ENCODE data around the gene TIMM44. TPM values are rescaled to one million over a fixed set of nuclear protein-coding genes. Genes with fewer than 3 reads are reported as not detected.
A peak's percentile ranks its signal among the peaks of the same experiment; 100 is the strongest.

Gene TIMM44
- total RNA-seq, 1 experiment from 2014 or later = 57.8 TPM

DNA sequence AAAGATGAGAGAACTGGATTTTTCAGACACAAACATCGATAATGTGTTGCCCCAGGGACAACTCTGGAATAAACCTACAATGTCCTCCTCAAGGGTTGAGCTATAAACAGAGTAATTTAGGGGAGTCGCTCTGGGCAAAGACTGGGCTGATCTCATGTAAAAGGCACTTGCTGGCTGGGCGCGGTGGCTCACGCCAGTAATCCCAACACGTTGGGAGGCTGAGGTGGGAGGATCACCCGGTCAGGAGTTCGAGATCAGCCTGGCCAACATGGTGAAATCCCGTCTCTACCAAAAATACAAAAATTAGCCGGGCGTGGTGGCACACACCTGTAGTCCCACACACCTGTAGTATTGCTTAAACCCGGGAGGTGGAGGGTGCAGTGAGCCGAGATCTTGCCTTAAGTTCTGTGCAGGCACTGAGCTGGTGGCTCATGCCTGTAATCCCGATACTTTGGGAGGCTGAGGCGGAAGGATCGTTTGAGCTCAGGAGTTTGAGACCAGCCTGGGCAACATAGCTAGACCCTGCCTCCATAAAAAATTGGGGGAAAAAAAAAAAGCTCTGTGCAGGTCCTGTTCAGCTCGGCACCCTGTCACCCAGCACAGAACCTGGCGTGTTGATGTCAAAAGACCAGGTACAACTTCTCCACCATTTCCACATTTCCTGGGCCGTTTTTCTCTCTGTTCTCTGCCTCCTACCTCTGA, 1.4 kb downstream of the TIMM44 start:
- Mint-ChIP-seq H3K27me3 (ENCODE audit: unreplicated experiment) (no peaks in the 10 kb centered on the region), H3K36me3 (ENCODE audit: insufficient read depth, unreplicated experiment) (peaks cover 38% of the 10 kb centered on the region), H3K4me1 (ENCODE audit: low read depth, unreplicated experiment) (peaks cover 20% of the 10 kb centered on the region)

DNA sequence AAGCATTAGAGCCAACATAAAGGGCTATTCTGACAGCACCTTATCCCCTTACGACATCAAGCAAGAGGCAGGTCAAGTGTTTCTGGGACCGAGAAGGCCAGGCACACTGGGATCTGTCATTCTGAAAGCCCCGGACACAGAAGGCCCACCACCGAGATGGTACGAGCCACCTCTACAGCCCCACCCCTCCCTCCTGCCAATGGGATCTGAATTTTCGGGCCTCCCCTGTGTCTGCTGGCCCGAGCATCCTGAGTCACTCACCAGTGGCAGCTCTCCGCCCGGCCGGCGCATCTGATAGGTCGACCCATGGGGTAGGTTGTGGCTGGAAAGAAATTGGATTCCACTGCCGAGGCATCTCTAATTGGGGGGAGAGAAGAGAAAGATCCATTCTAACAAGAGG, 2.6 kb downstream of the TIMM44 start:
- no TSS peak for BruUV-seq (replicated peaks)
- DNase-seq = no peak
- Mint-ChIP-seq H3K36me3 (ENCODE audit: insufficient read depth, unreplicated experiment) (peaks cover 43% of the 10 kb centered on the region), H3K4me1 (ENCODE audit: low read depth, unreplicated experiment) (peaks cover 20% of the 10 kb centered on the region), H3K4me3 (ENCODE audit: low read depth, unreplicated experiment) (no peak overlapping the region), H3K27me3 (ENCODE audit: unreplicated experiment) (no peaks in the 10 kb centered on the region), H3K27ac (ENCODE audit: unreplicated experiment) (no peak overlapping the region), H3K9me3 (ENCODE audit: low read depth, unreplicated experiment) (no peaks in the 10 kb centered on the region)
- CTCF ChIA-PET = no interaction called here
- intact Hi-C loops (cut with micrococcal nuclease; ENCODE audit: unreplicated experiment) = no loop called here
- TF ChIP-seq, protein P1, sequence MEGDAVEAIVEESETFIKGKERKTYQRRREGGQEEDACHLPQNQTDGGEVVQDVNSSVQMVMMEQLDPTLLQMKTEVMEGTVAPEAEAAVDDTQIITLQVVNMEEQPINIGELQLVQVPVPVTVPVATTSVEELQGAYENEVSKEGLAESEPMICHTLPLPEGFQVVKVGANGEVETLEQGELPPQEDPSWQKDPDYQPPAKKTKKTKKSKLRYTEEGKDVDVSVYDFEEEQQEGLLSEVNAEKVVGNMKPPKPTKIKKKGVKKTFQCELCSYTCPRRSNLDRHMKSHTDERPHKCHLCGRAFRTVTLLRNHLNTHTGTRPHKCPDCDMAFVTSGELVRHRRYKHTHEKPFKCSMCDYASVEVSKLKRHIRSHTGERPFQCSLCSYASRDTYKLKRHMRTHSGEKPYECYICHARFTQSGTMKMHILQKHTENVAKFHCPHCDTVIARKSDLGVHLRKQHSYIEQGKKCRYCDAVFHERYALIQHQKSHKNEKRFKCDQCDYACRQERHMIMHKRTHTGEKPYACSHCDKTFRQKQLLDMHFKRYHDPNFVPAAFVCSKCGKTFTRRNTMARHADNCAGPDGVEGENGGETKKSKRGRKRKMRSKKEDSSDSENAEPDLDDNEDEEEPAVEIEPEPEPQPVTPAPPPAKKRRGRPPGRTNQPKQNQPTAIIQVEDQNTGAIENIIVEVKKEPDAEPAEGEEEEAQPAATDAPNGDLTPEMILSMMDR (IDR thresholded peaks at IDR 0.05; ENCODE audit: unreplicated experiment) = no peak

More for the DNA sequence above, 1.4 kb downstream of the TIMM44 start:
- intact Hi-C loops (cut with micrococcal nuclease; ENCODE audit: unreplicated experiment) = no loop called here
- H3K9me3 Mint-ChIP-seq (ENCODE audit: low read depth, unreplicated experiment) = no peaks in the 10 kb centered on the region
- TF ChIP-seq, protein P1 (IDR thresholded peaks at IDR 0.05; ENCODE audit: unreplicated experiment) = no peak
- peak overlapping the region; percentile 93 for H3K27ac Mint-ChIP-seq (ENCODE audit: unreplicated experiment)
- DNase-seq = no peak
- no TSS peak for BruUV-seq (replicated peaks)
- H3K4me3 Mint-ChIP-seq (ENCODE audit: low read depth, unreplicated experiment) = peak overlapping the region; percentile 91
- CTCF ChIA-PET = interaction anchor here (0.6 kb wide), 1 partner anchor 227 kb away, joined by 3 read pairs; no protein-coding TSS in a partner anchor

DNA sequence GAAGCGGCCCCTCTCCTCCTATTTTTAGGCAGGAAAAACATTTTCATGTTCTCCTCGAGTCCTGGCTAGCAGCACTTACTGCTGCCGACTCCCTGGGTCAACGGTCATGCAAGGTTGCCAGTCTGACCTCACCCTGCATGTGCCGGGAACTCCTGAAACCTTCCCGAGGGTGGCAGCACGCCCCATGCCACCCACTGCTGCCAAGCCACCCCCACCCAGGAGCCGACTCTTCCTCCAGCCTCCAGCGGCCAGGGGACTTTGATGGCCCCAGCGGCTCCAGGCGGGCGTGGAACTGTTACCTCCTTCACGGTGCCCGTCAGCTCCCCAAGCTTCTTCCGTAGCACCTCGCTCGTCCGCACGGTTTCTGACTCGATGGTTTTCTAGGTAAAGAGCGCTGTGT, 8.7 kb downstream of the TIMM44 start:
- Mint-ChIP-seq H3K9me3 (ENCODE audit: low read depth, unreplicated experiment) (no peaks in the 10 kb centered on the region), H3K4me3 (ENCODE audit: low read depth, unreplicated experiment) (no peak overlapping the region), H3K4me1 (ENCODE audit: low read depth, unreplicated experiment) (no peaks in the 10 kb centered on the region), H3K27me3 (ENCODE audit: unreplicated experiment) (no peaks in the 10 kb centered on the region), H3K36me3 (ENCODE audit: insufficient read depth, unreplicated experiment) (peaks cover 36% of the 10 kb centered on the region), H3K27ac (ENCODE audit: unreplicated experiment) (no peak overlapping the region)
- intact Hi-C loops (cut with micrococcal nuclease; ENCODE audit: unreplicated experiment) = no loop called here
- no TSS peak for BruUV-seq (replicated peaks)
- DNase-seq = no peak
- TF ChIP-seq, protein P1 (IDR thresholded peaks at IDR 0.05; ENCODE audit: unreplicated experiment) = no peak
- CTCF ChIA-PET = no interaction called here

DNA sequence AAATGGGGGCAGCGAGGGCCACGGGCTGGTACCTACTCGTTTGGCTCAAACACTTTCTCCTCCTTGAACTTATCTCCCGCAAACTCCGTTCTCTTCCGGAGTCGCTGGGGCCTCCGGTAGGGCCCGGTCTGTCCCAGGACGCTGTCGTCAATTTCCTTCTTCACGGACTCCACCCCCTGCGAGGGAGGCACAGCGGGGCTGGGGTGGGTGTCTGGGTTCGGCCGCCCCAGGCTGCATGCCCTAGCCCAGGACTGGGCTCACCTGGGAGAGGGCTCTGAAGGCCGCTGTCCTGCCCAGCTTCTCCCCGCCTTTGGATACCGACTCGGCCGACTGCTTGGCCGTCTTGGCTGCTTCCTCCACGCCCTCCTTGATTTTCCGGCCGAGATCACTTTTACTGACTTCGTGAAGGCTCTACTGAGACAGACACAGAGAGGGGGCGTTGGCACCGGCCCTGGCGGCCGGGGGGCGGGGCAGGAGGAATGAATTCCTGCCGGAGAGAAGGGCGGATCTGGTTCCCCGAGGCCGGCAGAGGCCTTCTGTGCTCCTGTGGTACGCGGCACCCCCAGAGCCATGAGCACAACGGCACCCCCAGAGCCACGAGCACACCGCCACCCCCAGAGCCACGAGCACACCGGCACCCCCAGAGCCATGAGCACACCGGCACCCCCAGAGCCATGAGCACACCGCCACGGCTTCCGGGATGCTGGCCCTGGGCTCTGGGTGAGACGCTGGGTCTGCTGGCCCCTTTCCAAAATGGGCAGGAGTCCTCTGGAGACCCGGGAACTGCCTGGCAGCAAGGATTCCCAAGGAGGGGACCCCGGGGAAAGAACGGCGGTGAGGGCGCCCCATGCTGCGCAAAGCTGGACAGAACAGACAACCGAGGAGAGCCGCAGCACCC, 9.4 kb downstream of the TIMM44 start:
- intact Hi-C loops (cut with micrococcal nuclease; ENCODE audit: unreplicated experiment) = no loop called here
- TF ChIP-seq, protein P1 (IDR thresholded peaks at IDR 0.05; ENCODE audit: unreplicated experiment) = no peak
- Mint-ChIP-seq H3K27me3 (ENCODE audit: unreplicated experiment) (no peaks in the 10 kb centered on the region), H3K9me3 (ENCODE audit: low read depth, unreplicated experiment) (no peaks in the 10 kb centered on the region), H3K36me3 (ENCODE audit: insufficient read depth, unreplicated experiment) (peaks cover 36% of the 10 kb centered on the region), H3K27ac (ENCODE audit: unreplicated experiment) (no peak overlapping the region), H3K4me3 (ENCODE audit: low read depth, unreplicated experiment) (no peak overlapping the region), H3K4me1 (ENCODE audit: low read depth, unreplicated experiment) (peaks cover 2% of the 10 kb centered on the region)
- no TSS peak for BruUV-seq (replicated peaks)
- CTCF ChIA-PET = no interaction called here
- DNase-seq = no peak

All from Calu3 (cell line).